ENCODE results near the gene SCAF1. TPM values are rescaled to one million over a fixed set of nuclear protein-coding genes. Genes with fewer than 3 reads are reported as not detected.

SCAF1 gene
- total RNA-seq, 6 donors from 2014 or later = 28.6 to 98.5 (median 71.0) TPM

DNA sequence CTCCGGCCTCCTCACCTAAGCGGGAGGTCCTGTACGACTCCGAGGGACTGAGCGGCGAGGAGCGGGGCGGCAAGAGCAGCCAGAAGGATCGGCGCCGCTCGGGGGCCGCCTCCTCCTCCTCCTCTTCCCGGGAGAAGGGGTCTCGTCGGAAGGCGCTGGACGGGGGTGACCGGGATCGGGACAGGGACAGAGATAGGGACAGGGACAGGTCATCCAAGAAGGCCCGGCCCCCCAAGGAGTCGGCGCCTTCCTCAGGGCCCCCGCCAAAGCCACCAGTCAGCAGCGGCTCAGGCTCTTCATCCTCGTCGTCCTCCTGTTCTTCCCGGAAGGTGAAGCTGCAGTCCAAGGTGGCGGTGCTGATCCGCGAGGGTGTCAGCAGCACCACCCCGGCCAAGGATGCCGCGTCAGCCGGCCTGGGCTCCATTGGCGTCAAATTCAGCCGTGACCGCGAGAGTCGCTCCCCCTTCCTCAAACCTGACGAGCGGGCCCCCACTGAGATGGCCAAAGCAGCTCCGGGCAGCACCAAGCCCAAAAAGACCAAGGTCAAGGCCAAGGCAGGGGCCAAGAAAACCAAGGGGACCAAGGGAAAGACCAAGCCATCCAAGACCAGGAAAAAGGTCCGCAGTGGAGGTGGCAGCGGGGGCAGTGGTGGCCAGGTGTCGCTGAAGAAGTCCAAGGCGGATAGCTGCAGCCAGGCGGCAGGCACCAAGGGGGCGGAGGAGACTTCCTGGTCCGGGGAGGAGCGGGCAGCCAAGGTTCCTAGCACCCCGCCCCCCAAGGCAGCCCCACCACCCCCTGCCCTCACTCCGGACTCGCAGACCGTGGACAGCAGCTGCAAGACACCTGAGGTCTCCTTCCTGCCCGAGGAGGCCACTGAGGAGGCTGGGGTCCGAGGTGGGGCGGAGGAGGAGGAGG lies 10.8 kb downstream of the SCAF1 start:
- TF ChIP-seq POLR2A (IDR thresholded peaks at IDR 0.05) = no peak
- TF ChIP-seq POLR2AphosphoS5 (IDR thresholded peaks at IDR 0.05) = no peak
- TF ChIP-seq, protein P1, sequence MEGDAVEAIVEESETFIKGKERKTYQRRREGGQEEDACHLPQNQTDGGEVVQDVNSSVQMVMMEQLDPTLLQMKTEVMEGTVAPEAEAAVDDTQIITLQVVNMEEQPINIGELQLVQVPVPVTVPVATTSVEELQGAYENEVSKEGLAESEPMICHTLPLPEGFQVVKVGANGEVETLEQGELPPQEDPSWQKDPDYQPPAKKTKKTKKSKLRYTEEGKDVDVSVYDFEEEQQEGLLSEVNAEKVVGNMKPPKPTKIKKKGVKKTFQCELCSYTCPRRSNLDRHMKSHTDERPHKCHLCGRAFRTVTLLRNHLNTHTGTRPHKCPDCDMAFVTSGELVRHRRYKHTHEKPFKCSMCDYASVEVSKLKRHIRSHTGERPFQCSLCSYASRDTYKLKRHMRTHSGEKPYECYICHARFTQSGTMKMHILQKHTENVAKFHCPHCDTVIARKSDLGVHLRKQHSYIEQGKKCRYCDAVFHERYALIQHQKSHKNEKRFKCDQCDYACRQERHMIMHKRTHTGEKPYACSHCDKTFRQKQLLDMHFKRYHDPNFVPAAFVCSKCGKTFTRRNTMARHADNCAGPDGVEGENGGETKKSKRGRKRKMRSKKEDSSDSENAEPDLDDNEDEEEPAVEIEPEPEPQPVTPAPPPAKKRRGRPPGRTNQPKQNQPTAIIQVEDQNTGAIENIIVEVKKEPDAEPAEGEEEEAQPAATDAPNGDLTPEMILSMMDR (IDR thresholded peaks at IDR 0.05) = no peak
- no peak for TF ChIP-seq EP300 (IDR thresholded peaks at IDR 0.05)
- Histone ChIP-seq H3K27ac (no peak overlapping the region), H3K27me3 (no peaks in the 10 kb centered on the region), H3K4me1 (no peaks in the 10 kb centered on the region), H3K4me3 (no peak overlapping the region), H3K36me3 (peaks cover 34 to 94% (median 83%) of the 10 kb centered on the region in 4 donors), H3K9me3 (no peaks in the 10 kb centered on the region)
- peak in 1 of 2 donors; percentile 80 for DNase-seq
- ATAC-seq (ENCODE audit: low FRiP score in 2 of 2) = no peak
- WGBS, 2 donors = 95 to 96% methylated on average over 55 to 58 of the region's 58 CpGs

DNA sequence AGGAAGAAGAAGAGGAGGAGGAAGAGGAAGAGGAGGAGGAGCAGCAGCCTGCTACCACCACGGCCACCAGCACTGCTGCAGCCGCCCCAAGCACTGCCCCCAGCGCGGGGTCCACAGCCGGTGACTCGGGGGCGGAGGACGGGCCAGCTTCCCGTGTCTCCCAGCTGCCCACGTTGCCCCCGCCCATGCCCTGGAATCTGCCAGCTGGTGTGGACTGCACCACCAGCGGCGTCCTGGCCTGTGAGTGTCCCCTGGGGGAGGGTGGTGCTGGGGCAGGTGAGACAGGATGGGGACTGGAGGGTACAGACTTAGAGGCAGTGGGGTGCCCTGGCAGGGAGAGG lies 11.4 kb downstream of the SCAF1 start:
- Histone ChIP-seq H3K4me1 (no peaks in the 10 kb centered on the region), H3K9me3 (no peaks in the 10 kb centered on the region), H3K4me3 (no peak overlapping the region), H3K27ac (no peak overlapping the region), H3K27me3 (no peaks in the 10 kb centered on the region), H3K36me3 (peaks cover 34 to 96% (median 87%) of the 10 kb centered on the region in 4 donors)
- TF ChIP-seq, protein P1 (IDR thresholded peaks at IDR 0.05) = no peak
- TF ChIP-seq POLR2A (IDR thresholded peaks at IDR 0.05) (no peak), POLR2AphosphoS5 (IDR thresholded peaks at IDR 0.05) (no peak), EP300 (IDR thresholded peaks at IDR 0.05) (no peak)
- DNase-seq (peak in 1 of 2 donors; percentile 78), ATAC-seq (ENCODE audit: low FRiP score in 2 of 2) (no peak)
- 85 to 95% methylated on average over 11 to 13 of the region's 13 CpGs for WGBS, 2 donors

DNA sequence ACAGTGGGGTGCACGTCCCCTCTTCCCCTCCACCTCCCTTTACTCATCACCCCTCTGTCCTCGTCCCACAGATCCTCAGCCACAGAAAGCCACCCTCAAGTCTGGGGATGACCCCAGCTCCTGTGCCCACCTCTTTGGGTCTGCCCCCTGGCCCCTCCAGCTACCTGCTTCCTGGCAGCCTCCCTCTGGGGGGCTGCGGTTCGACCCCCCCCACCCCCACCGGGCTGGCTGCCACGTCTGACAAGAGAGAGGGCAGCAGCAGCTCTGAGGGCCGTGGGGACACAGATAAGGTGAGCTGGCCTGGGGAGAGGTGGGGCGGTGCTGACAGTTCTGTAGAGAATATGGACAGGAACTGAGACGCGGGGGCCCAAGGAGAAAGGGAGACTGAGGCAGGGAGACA lies 12.6 kb downstream of the SCAF1 start:
- Histone ChIP-seq H3K27ac (no peak overlapping the region), H3K9me3 (no peaks in the 10 kb centered on the region), H3K4me1 (no peaks in the 10 kb centered on the region), H3K4me3 (no peak overlapping the region), H3K36me3 (peaks cover 42 to 97% (median 93%) of the 10 kb centered on the region in 4 donors), H3K27me3 (no peaks in the 10 kb centered on the region)
- 86 to 92% methylated on average over 10 of the region's 10 CpGs for WGBS, 2 donors
- DNase-seq (peak in 1 of 2 donors; percentile 56), ATAC-seq (ENCODE audit: low FRiP score in 2 of 2) (no peak)
- TF ChIP-seq POLR2AphosphoS5 (IDR thresholded peaks at IDR 0.05) = no peak
- TF ChIP-seq EP300 (IDR thresholded peaks at IDR 0.05) = no peak
- TF ChIP-seq, protein P1 (IDR thresholded peaks at IDR 0.05) = no peak
- TF ChIP-seq POLR2A (IDR thresholded peaks at IDR 0.05) = no peak

DNA sequence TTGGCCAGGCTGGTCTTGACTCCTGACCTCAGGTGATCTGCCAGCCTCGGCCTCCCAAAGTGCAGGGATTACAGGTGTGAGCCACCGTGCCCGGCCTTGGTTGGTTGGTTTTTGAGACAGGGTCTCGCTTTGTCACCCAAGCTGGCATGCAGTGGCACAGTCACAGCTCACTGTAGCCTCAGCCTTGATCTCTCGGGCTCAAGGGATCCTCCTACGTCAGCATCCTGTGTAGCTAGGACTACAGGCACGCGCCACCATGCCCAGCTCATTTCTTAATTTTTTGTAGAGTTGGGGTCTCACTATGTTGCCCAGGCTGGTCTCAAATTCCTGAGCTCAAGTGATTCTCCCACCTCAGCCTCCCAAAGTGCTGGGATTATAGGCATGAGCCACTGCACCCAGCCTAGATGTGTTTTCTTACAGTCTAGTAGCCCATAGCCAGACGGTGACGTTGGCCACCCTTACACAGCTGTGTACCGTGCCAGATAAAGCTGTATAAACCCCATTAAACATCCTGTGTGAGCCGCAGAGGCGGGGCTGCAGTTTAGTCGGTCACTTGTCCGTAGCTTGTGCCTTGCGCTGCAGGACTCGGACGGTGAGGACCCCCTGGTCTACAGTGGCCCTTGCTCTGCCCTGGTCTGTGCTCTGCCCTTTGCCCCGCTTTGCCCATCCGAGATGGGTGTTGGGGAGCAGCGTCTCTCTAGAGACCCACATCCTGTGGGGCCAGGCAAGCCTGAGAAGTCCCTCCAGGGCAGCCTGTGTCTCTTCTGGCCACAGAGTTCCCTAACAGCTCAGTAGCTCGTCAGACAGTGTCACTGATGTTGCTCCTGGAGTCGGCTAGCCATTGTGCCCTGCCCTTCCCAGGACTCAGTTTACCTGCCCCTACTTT lies 13.8 kb downstream of the SCAF1 start:
- Histone ChIP-seq H3K4me3 (no peak overlapping the region), H3K4me1 (no peaks in the 10 kb centered on the region), H3K36me3 (peaks cover 42 to 98% (median 90%) of the 10 kb centered on the region in 4 donors), H3K9me3 (no peaks in the 10 kb centered on the region), H3K27me3 (no peaks in the 10 kb centered on the region), H3K27ac (no peak overlapping the region)
- TF ChIP-seq EP300 (IDR thresholded peaks at IDR 0.05) (no peak), POLR2AphosphoS5 (IDR thresholded peaks at IDR 0.05) (no peak), POLR2A (IDR thresholded peaks at IDR 0.05) (no peak)
- TF ChIP-seq, protein P1 (IDR thresholded peaks at IDR 0.05) = no peak
- no peak for ATAC-seq (ENCODE audit: low FRiP score in 2 of 2)
- 84 to 98% methylated on average over 7 to 19 of the region's 23 CpGs for WGBS, 2 donors
- peak in 1 of 2 donors; percentile 36 for DNase-seq

All from upper lobe of left lung (tissue), 6 donors.